Stimulated activated naive CD8-positive, alpha-beta T cell treated with anti-CD3 and anti-CD28 coated beads, Interleukin-15, amount 100 ng/mL, for 72 hours (primary cell): Measurements from ENCODE around the gene MYO18B.

Experiments used
- ATAC-seq: fragments of 150-1000 bp; cut with Tn5 transposase; 2 replicates; pipeline ENCODE4 v1.10.0; 2021; ENCODE audit warnings: mild to moderate bottlenecking, moderate library complexity
- DNase-seq, 2 donors: peaks; one replicate each; pipeline ENCODE4 v3.0.0; 2021 to 2022
- H3K27ac Mint-ChIP-seq, 2 donors: one replicate each; pipeline ENCODE4 v1.8.0; 2022; ENCODE audit warnings: mild to moderate bottlenecking in 2 of 2, mixed read lengths in 2 of 2, moderate library complexity in 2 of 2
- H3K27me3 Mint-ChIP-seq: one replicate; pipeline ENCODE4 v1.8.0; 2022; ENCODE audit warnings: mixed read lengths
- H3K4me1 Mint-ChIP-seq: one replicate; pipeline ENCODE4 v1.8.0; 2022; ENCODE audit warnings: mild to moderate bottlenecking, mixed read lengths
- H3K4me3 Mint-ChIP-seq, 2 donors: one replicate each; pipeline ENCODE4 v1.8.0; 2022; ENCODE audit warnings: mild to moderate bottlenecking in 2 of 2, mixed read lengths in 2 of 2, moderate library complexity in 1 of 2
- H3K9me3 Mint-ChIP-seq, 2 donors: one replicate each; pipeline ENCODE4 v1.8.0; 2022; ENCODE audit warnings: mixed read lengths in 2 of 2

Gene MYO18B

GRCh38 chr22:25729016-25729995 lies 12.7 kb upstream of the MYO18B start:
- Mint-ChIP-seq H3K27me3 (no peaks in the 10 kb centered on the region), H3K27ac (peak overlapping the region in 1 of 2 donors; percentile 13), H3K9me3 (peaks cover 0 to 3% of the 10 kb centered on the region in 2 donors), H3K4me1 (peaks cover 31% of the 10 kb centered on the region), H3K4me3 (no peak overlapping the region)
- DNase-seq = no peak
- peak; percentile 12 for ATAC-seq

GRCh38 chr22:25735650-25736049 lies 6.3 kb upstream of the MYO18B start:
- Mint-ChIP-seq H3K4me3 (peak overlapping the region; percentile 52 to 65), H3K27ac (peak overlapping the region; percentile 98), H3K4me1 (peaks cover 63% of the 10 kb centered on the region)

GRCh38 chr22:25736378-25737011 lies 5.5 kb upstream of the MYO18B start:
- Mint-ChIP-seq H3K27me3 (no peaks in the 10 kb centered on the region), H3K4me3 (peak overlapping the region; percentile 52 to 65), H3K27ac (peak overlapping the region; percentile 98), H3K9me3 (peaks cover 6 to 14% of the 10 kb centered on the region in 2 donors), H3K4me1 (peaks cover 64% of the 10 kb centered on the region)
- peak; percentile 95 for ATAC-seq
- peak; percentile 74 to 85 for DNase-seq

More at GRCh38 chr22:25735650-25736049, 6.3 kb upstream of the MYO18B start:
- no peaks in the 10 kb centered on the region for H3K27me3 Mint-ChIP-seq
- DNase-seq (peak in 1 of 2 donors; percentile 8), ATAC-seq (no peak)
- peaks cover 6 to 14% of the 10 kb centered on the region in 2 donors for H3K9me3 Mint-ChIP-seq

DNA sequence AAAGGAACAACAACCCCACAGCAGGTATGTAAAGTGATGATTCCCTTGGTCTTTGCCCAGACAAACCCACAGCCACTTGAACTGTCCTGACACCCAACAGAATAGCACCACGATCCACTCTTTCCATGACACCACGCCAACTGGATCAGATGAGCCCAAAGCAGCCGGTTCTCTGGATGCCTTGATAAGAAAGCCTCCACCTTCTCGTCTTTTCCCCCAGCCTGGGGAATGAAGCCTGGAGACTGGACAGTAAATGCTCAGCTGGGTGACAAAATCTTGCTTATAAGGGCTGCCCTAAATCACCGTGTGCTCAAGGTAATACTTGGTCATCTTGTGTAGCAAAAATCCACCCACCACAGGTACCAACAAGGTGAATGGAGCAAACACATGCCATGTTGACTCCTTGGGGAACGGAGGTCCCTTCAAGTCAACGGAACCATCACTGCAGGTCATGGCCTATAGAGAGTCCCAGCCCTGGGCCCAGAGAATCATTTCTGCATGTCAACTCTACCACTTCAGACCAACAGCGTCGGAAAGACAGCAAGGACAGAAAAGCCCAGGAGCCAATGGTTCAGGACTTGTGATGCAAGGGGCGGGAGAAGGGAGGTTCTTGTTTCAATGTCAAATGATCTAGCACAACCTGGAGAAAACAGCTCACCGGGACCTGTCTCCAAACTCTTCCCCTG lies 2.2 kb upstream of the MYO18B start:
- no peak for ATAC-seq
- no peak for DNase-seq
- Mint-ChIP-seq H3K27me3 (no peaks in the 10 kb centered on the region), H3K4me1 (peaks cover 74% of the 10 kb centered on the region), H3K9me3 (peaks cover 6 to 10% of the 10 kb centered on the region in 2 donors), H3K27ac (no peak overlapping the region), H3K4me3 (no peak overlapping the region)

DNA sequence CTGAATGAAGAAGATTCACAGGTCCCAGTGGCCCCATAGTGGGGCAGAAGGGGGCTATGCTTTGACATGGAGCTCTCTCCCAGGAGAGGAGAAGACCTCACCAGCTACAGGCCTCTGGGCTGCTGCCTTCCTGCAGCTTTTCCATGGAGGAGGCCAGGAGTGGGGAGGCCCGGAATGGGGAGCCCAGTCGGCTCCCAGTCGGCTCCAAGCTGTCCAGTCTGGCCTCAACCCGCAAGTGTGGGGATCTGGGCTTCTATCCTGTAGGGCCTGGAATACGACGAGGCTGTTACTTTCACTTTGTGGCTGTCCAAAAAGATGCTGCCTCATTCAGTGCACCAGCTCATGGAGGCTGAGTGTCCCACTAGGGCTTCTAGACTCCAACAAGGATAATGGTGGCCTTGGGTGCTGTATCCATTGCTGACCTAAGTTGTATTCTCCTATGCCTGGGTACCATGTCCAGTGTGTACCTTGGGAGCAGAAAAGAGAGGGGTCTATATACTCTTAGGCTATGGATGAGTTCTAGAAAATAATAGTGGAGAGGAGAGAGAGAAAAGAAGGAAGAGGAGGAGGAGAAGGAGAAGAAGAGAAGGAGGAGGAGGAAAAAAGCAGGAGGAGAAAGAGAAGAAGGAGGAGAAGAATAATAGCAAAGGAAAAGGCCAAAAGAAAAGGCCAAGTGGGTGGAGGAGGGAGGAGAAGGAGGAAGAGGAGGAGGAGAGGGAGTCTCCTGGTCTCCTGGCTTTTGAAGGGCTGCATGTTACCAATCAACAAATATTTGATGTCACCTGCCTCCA lies 1.1 kb downstream of the MYO18B start:
- Mint-ChIP-seq H3K4me1 (peaks cover 70% of the 10 kb centered on the region), H3K4me3 (no peak overlapping the region)
- DNase-seq = no peak

DNA sequence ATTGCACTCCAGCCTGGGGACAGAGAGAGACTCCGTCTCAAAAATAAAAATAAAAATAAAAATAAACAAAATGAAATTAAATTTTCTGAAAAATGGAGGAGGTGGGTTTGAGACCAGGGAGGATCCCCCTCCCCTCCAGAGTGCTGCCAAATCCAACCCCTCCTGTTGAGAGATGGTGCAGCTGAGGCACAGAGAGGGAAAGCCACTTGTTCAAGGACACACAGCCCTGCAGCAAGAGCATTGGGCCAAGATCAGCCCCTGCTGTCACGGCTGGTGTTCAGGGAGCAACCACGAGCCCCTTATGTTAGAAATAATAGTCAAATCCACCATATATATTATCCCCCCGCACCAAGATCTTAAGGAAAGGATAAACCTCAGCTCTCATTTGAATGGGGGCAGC lies 2.7 kb downstream of the MYO18B start:
- Mint-ChIP-seq H3K4me3 (no peak overlapping the region), H3K9me3 (peaks cover 0 to 7% of the 10 kb centered on the region in 2 donors), H3K4me1 (peaks cover 74% of the 10 kb centered on the region), H3K27me3 (no peaks in the 10 kb centered on the region), H3K27ac (peak overlapping the region; percentile 73 to 93)
- ATAC-seq (no peak), DNase-seq (no peak)

More for the DNA sequence above, 1.1 kb downstream of the MYO18B start:
- Mint-ChIP-seq H3K27me3 (no peaks in the 10 kb centered on the region), H3K27ac (peak overlapping the region; percentile 16 to 81), H3K9me3 (peaks cover 0 to 4% of the 10 kb centered on the region in 2 donors)
- no peak for ATAC-seq

GRCh38 chr22:25745341-25746011 lies 3.5 kb downstream of the MYO18B start:
- Mint-ChIP-seq H3K27ac (peak overlapping the region; percentile 85 to 93), H3K4me3 (peak overlapping the region; percentile 14 to 54), H3K27me3 (no peaks in the 10 kb centered on the region), H3K9me3 (peaks cover 0 to 7% of the 10 kb centered on the region in 2 donors), H3K4me1 (peaks cover 78% of the 10 kb centered on the region)
- ATAC-seq (no peak), DNase-seq (no peak)

DNA sequence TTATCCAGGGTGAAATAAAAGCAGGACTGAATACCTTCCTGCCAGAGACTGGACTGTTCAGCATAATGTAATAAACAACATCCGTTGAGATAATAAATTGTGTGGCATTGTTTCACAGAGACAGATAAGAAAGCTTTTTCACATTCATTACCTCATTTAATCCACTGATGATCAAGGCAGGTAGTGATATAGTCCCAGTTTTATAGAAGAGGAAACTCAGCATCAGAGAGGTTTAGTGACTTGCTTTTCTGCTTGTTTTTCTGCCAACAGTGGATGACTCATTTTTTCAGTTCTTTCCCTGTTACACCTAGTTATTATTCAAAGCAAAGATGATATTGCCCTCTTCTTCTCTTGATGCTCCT lies 4.0 kb downstream of the MYO18B start:
- Mint-ChIP-seq H3K4me3 (peak overlapping the region in 1 of 2 donors; percentile 54), H3K9me3 (peaks cover 0 to 7% of the 10 kb centered on the region in 2 donors), H3K27me3 (no peaks in the 10 kb centered on the region), H3K27ac (peak overlapping the region; percentile 85 to 93), H3K4me1 (peaks cover 83% of the 10 kb centered on the region)
- peak; percentile 65 for ATAC-seq
- no peak for DNase-seq

GRCh38 chr22:25747245-25747944 lies 5.4 kb downstream of the MYO18B start:
- H3K9me3 Mint-ChIP-seq = peaks cover 0 to 7% of the 10 kb centered on the region in 2 donors
- peaks cover 82% of the 10 kb centered on the region for H3K4me1 Mint-ChIP-seq
- H3K27me3 Mint-ChIP-seq = no peaks in the 10 kb centered on the region
- ATAC-seq = no peak
- H3K27ac Mint-ChIP-seq = peak overlapping the region; percentile 39 to 47
- DNase-seq = no peak
- no peak overlapping the region for H3K4me3 Mint-ChIP-seq

- Mint-ChIP-seq H3K4me3 (no peak overlapping the region), H3K27me3 (no peaks in the 10 kb centered on the region), H3K27ac (peak overlapping the region in 1 of 2 donors; percentile 30), H3K4me1 (peaks cover 76% of the 10 kb centered on the region), H3K9me3 (peaks cover 0 to 7% of the 10 kb centered on the region in 2 donors)
- DNase-seq (no peak), ATAC-seq (no peak)
Observed at GRCh38 chr22:25748140-25748539, 6.2 kb downstream of the MYO18B start.

GRCh38 chr22:25748704-25749103 lies 6.7 kb downstream of the MYO18B start:
- Mint-ChIP-seq H3K4me3 (peak overlapping the region in 1 of 2 donors; percentile 32), H3K9me3 (peaks cover 0 to 7% of the 10 kb centered on the region in 2 donors), H3K4me1 (peaks cover 71% of the 10 kb centered on the region), H3K27ac (peak overlapping the region; percentile 10 to 25), H3K27me3 (no peaks in the 10 kb centered on the region)
- DNase-seq (no peak), ATAC-seq (no peak)

- Mint-ChIP-seq H3K4me3 (peak overlapping the region; percentile 34 to 77), H3K27ac (peak overlapping the region; percentile 30 to 89), H3K9me3 (peaks cover 0 to 7% of the 10 kb centered on the region in 2 donors)
Observed at GRCh38 chr22:25749420-25750169, 7.6 kb downstream of the MYO18B start.

DNA sequence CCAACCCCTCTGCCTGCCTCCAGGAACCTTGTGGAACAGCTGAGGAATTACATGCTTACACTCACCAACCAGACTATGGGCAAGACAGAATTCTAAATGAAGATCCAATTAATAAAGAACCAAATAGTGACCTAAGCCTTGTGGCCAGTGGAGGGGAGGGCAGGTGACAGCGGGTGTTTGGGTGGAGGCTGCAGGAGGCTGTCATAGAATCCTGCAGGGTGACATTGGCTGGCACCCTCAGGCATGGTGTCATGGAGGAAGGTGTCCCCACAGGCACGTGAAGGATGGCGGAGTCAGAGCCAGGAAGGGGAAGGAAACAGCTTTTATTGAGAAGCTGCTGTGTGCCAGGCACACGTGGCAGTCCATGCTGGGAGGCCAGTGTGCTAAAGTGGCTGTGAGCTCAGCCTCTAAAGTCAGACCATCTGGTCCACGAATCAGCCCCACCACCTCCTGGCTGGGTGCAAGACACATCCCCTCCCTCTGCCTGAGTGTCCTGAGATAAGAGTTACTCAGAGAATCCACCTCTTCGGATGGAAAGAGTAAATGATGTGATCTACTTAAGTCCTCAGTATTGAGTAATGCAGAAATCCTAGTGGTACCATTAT lies 8.7 kb downstream of the MYO18B start:
- H3K27me3 Mint-ChIP-seq = no peaks in the 10 kb centered on the region
- H3K4me1 Mint-ChIP-seq = peaks cover 61% of the 10 kb centered on the region
- peaks cover 0 to 7% of the 10 kb centered on the region in 2 donors for H3K9me3 Mint-ChIP-seq
- H3K4me3 Mint-ChIP-seq = peak overlapping the region in 1 of 2 donors; percentile 13
- DNase-seq = no peak
- no peak for ATAC-seq
- peak overlapping the region in 1 of 2 donors; percentile 89 for H3K27ac Mint-ChIP-seq

More at GRCh38 chr22:25749420-25750169, 7.6 kb downstream of the MYO18B start:
- H3K27me3 Mint-ChIP-seq = no peaks in the 10 kb centered on the region
- H3K4me1 Mint-ChIP-seq = peaks cover 66% of the 10 kb centered on the region
- DNase-seq = peak; percentile 24 to 61
- ATAC-seq = peak; percentile 89
